Epithelial cell of esophagus (primary cell): ENCODE data around the gene VAT1.

Experiments used
- DNase-seq: peaks from one replicate; pipeline ENCODE4 v3.0.0; 2010; ENCODE audit warnings: low read depth
- H3K4me3 ChIP-seq: 2 replicates; pipeline ENCODE4 v1.5.1; 2011; ENCODE audit warnings: mild to moderate bottlenecking, low read length, control low read depth
- TF ChIP-seq, protein P1 (sequence below): IDR thresholded peaks from 2 replicates; pipeline ENCODE4 v1.5.1; 2011; ENCODE audit warnings: low read depth, mild to moderate bottlenecking, low read length, control low read depth, inconsistent platforms; ENCODE audit not compliant: insufficient read depth; ENCODE audit errors: missing control alignments

Gene VAT1

DNA sequence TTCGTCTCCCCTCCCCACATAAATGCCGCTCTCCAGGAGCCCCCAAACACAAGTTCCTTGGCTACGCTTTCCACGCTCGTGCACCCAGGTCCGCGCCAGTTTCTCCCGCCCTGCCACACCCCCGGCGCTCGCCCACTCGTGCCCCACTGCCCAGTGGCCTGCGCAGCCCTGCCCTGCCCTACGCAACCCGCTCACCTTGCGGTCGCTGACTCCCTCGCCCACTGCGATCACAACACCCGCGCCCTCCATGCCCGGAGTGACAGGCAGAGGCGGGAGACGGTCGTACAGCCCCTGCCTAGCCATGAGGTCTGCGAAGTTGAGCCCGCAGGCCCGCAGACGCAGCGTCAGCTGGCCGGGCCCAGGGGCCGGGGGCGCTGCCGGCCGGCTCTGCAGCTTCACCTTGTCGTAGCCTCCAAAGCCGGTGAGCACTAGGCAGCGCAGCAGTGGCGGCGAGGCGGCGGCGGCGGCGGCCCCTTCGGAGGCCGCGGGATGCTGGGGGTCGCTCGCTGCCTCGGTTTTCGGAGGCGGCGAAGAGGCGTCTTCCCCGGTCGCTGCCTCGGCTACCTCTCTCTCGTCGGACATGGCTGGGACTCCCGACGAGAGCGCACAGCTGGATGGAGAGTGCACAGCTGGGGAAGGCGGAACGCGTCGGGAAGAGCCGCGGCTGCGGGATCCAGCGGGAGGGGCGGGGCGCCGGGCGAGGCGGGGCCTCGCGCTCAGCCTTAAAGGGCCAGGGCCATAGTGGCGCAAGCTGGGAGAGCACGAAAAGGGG is at the start of gene VAT1:
VAT1 (minus strand) TSS at position 645 of the 772 bp plus-strand sequence; CDS start at position 582, 63 bp downstream.
- TF ChIP-seq, protein P1, sequence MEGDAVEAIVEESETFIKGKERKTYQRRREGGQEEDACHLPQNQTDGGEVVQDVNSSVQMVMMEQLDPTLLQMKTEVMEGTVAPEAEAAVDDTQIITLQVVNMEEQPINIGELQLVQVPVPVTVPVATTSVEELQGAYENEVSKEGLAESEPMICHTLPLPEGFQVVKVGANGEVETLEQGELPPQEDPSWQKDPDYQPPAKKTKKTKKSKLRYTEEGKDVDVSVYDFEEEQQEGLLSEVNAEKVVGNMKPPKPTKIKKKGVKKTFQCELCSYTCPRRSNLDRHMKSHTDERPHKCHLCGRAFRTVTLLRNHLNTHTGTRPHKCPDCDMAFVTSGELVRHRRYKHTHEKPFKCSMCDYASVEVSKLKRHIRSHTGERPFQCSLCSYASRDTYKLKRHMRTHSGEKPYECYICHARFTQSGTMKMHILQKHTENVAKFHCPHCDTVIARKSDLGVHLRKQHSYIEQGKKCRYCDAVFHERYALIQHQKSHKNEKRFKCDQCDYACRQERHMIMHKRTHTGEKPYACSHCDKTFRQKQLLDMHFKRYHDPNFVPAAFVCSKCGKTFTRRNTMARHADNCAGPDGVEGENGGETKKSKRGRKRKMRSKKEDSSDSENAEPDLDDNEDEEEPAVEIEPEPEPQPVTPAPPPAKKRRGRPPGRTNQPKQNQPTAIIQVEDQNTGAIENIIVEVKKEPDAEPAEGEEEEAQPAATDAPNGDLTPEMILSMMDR = no peak
- peak within 1 kb of the TSS; percentile 92 for H3K4me3 ChIP-seq
- DNase-seq = peak; percentile 85

DNA sequence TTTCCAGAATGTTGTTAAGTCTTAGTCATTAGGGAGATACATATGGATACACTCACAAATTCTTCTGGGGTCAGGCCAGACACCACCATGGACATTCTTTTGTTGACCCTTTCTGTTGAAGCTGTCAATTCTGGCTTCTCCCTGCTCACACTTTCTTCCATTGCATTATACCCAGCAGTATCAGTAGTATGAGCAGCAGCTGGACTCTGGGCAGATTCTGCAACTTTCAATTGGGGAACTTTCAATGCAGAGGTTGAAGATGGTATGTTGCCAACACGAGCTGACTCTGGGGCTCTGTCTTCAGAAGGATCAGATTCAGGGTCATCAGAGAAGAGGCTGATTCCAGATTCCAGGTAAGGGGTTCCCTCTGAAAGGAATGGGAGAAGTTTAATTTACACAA is 48.7 kb upstream of the VAT1 start:
- TF ChIP-seq, protein P1 = no peak
- DNase-seq = no peak

GRCh38 chr17:43070257-43070656 is 48.1 kb upstream of the VAT1 start:
- H3K4me3 ChIP-seq = no peak overlapping the region
- TF ChIP-seq, protein P1 = no peak
- no peak for DNase-seq

More for the DNA sequence above, 48.7 kb upstream of the VAT1 start:
- no peak overlapping the region for H3K4me3 ChIP-seq

- no peak for DNase-seq
These were observed 47.2 kb upstream of the VAT1 start for GRCh38 chr17:43069368-43069898.

DNA sequence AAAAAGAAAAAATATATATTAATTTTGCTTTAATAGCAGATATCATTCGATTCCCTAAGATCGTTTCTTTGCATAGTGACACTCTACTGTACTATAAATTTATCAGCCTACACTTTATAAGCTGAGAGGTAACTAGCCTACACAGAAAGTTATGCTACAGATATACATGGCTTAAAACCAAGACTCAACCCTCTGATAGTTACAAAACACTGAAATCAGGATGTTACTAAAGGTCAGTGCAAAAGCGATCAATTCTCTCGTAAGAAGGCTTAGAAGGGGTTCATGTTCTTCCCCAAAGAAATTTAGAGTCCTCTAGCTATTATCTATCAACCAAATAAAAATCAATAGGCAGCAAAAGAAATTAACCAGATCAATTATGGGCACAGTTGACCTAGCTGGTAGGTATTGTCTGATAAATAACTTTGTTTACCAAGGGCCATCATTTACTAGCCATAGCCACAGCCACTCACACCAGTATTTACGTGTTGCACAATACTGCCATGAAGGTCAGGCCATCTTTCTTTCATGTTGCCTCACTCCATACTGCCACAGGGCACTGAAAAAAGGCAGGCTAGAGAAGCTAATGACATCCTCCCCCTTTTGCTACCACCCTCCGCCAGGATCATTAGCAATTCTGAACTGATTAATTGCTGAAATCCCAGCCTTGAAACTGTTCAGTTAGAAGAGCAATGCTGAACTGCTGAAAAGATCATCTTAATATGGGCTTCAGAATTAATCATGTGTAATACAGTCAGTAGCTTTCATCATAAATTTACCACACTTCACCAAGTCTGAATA is 46.6 kb upstream of the VAT1 start:
- no peak for DNase-seq

More at GRCh38 chr17:43069368-43069898, 47.2 kb upstream of the VAT1 start:
- TF ChIP-seq, protein P1 = no peak
- H3K4me3 ChIP-seq = no peak overlapping the region

GRCh38 chr17:43062984-43063638 is 40.9 kb upstream of the VAT1 start:
- TF ChIP-seq, protein P1 = no peak
- no peak overlapping the region for H3K4me3 ChIP-seq
- no peak for DNase-seq

More for the DNA sequence above, 46.6 kb upstream of the VAT1 start:
- TF ChIP-seq, protein P1 = no peak
- H3K4me3 ChIP-seq = no peak overlapping the region
